Activated naive CD4-positive, alpha-beta T cell treated with anti-CD3 and anti-CD28 coated beads, Interleukin-2, amount 50 U/mL, for 24 hours (primary cell): ENCODE measurements around the gene YDJC.
"Not testable (repeated sequence)": the region's sequence is repeated elsewhere in the genome, so short reads cannot be mapped to it uniquely, and the experiment has no call there.

Source experiments
- H3K27ac Mint-ChIP-seq: one replicate; pipeline ENCODE4 v1.8.0; 2021; ENCODE audit warnings: mild to moderate bottlenecking, mixed read lengths
- H3K27me3 Mint-ChIP-seq: one replicate; pipeline ENCODE4 v1.8.0; 2021; ENCODE audit warnings: mixed read lengths
- H3K36me3 Mint-ChIP-seq: one replicate; pipeline ENCODE4 v1.8.0; 2021; ENCODE audit warnings: mixed read lengths
- H3K4me1 Mint-ChIP-seq: one replicate; pipeline ENCODE4 v1.8.0; 2021; ENCODE audit warnings: mixed read lengths
- H3K4me3 Mint-ChIP-seq: one replicate; pipeline ENCODE4 v1.8.0; 2021; ENCODE audit warnings: mild to moderate bottlenecking, mixed read lengths
- H3K9me3 Mint-ChIP-seq: one replicate; pipeline ENCODE4 v1.8.0; 2021; ENCODE audit warnings: mixed read lengths

Gene YDJC

GRCh38 chr22:21641417-21641788 is 11.6 kb upstream of the YDJC start:
- Mint-ChIP-seq H3K36me3 (peaks cover 11% of the 10 kb centered on the region), H3K27ac (no peak overlapping the region), H3K9me3 (no peaks in the 10 kb centered on the region), H3K4me1 (peaks cover 31% of the 10 kb centered on the region), H3K27me3 (no peaks in the 10 kb centered on the region), H3K4me3 (peak overlapping the region; percentile 95)

DNA sequence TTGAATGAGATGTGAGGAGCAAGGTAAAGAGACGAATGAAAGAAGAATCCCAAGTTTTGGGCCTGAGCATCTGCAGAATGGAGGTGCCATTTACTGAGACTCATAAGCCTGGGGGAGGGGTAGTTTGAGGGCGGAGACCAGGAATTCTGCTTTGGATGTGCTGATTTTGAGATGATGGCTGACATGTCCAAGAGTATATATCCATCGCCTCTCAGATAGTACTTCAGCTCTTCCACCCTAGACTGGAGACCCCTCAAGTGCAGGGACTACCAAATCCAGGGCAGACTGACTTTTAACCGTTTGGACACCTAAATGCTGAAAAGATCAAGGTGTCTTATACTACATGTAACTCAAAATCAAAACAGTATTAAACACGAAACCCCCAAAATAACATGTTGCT is 11.0 kb upstream of the YDJC start:
- no peaks in the 10 kb centered on the region for H3K9me3 Mint-ChIP-seq
- peaks cover 7% of the 10 kb centered on the region for H3K36me3 Mint-ChIP-seq
- H3K27ac Mint-ChIP-seq: no peak overlapping the region
- H3K27me3 Mint-ChIP-seq: no peaks in the 10 kb centered on the region
- peaks cover 29% of the 10 kb centered on the region for H3K4me1 Mint-ChIP-seq
- no peak overlapping the region for H3K4me3 Mint-ChIP-seq

- Mint-ChIP-seq H3K9me3 (no peaks in the 10 kb centered on the region), H3K36me3 (peaks cover 7% of the 10 kb centered on the region), H3K4me1 (peaks cover 29% of the 10 kb centered on the region), H3K27me3 (no peaks in the 10 kb centered on the region), H3K27ac (no peak overlapping the region), H3K4me3 (no peak overlapping the region)
Observed at GRCh38 chr22:21639359-21639758, 9.5 kb upstream of the YDJC start.

DNA sequence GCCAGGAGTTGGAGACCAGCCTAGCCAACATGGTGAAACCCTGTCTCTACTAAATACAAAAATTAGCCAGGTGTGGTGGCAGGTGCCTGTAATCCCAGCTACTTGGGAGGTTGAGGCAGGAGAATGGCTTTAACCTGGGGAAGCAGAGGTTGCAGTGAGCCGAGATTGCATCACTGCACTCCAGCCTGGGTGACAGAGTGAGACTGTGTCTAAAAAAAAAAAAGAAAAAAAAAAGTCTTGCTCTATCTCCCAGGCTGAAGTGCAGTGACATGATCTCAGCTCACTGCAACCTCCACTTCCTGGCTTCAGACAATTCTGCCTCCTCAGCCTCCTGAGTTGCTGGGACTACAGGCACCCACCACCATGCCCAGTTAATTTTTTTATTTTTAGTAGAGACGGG is 7.6 kb upstream of the YDJC start:
- not testable (repeated sequence) for H3K27me3 Mint-ChIP-seq, H3K9me3 Mint-ChIP-seq, H3K4me3 Mint-ChIP-seq, H3K27ac Mint-ChIP-seq, H3K36me3 Mint-ChIP-seq
- H3K4me1 Mint-ChIP-seq: peaks cover 16% of the 10 kb centered on the region

GRCh38 chr22:21636629-21637218 is 6.9 kb upstream of the YDJC start:
- H3K27ac Mint-ChIP-seq: no peak overlapping the region
- H3K27me3 Mint-ChIP-seq: no peaks in the 10 kb centered on the region
- no peaks in the 10 kb centered on the region for H3K9me3 Mint-ChIP-seq
- no peak overlapping the region for H3K4me3 Mint-ChIP-seq
- no peaks in the 10 kb centered on the region for H3K36me3 Mint-ChIP-seq
- H3K4me1 Mint-ChIP-seq: peaks cover 13% of the 10 kb centered on the region

DNA sequence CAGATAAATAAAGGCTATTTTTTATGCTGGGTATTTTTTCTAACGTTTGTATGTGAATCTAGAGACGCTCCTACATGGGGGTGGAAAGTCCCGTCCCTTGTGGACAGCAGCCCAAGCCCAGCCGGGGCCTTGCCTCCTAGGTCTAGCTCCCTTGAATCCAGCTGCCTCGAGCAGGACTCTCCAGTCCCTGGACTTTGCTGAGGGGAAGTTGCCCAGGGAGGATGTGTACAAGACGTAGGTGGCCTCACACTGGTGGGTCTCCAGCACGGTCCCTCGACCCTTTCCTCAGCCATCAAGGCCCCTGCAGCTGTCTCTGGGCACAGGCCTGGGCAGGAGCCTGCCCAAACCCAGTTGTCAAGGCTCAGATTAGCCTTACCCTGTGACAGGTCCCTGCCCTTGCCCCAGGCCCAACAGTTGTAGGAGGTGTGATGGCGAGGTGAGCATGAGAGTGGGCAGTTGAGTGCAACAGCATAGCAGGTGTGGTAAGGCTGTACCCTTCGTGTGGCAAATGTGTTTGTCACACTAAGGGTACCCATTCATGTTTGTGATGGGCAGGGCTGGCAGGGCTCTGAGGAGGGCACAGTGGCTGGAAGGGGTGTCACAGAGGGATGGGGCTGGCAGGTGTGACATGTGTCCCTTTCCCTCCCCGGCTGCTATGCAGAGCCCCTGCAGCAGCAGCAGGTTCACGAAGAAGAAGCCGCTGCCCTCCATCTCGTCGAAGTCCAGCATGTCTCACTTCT is 6.1 kb upstream of the YDJC start:
- Mint-ChIP-seq H3K27me3 (no peaks in the 10 kb centered on the region), H3K4me1 (peaks cover 7% of the 10 kb centered on the region), H3K9me3 (no peaks in the 10 kb centered on the region), H3K36me3 (no peaks in the 10 kb centered on the region), H3K4me3 (no peak overlapping the region), H3K27ac (no peak overlapping the region)

GRCh38 chr22:21634844-21635243 is 5.0 kb upstream of the YDJC start:
- no peak overlapping the region for H3K27ac Mint-ChIP-seq
- H3K36me3 Mint-ChIP-seq: no peaks in the 10 kb centered on the region
- peaks cover 8% of the 10 kb centered on the region for H3K4me1 Mint-ChIP-seq
- H3K9me3 Mint-ChIP-seq: no peaks in the 10 kb centered on the region
- no peaks in the 10 kb centered on the region for H3K27me3 Mint-ChIP-seq
- H3K4me3 Mint-ChIP-seq: no peak overlapping the region

DNA sequence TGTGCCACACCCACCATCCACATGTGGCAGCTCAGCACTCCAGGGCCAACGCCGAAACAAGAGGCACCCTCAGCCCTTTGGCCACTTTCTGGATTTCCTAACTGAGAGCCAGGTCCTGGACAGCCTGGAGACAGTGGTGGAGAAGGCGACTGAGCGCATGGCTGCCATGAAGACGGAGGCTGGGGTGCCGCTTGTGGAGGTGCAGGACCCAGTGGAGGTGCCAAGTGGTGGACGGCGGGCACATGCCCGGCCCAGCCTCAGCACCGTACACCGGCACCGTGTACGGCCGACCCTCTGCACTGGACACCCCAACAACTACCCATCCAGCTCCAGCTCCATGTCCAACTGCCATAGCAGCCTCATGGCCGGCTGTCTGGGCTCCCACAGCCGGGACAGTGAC is 4.3 kb upstream of the YDJC start:
- Mint-ChIP-seq H3K9me3 (no peaks in the 10 kb centered on the region), H3K4me3 (no peak overlapping the region), H3K27me3 (no peaks in the 10 kb centered on the region), H3K36me3 (peaks cover 1% of the 10 kb centered on the region), H3K4me1 (peaks cover 8% of the 10 kb centered on the region), H3K27ac (no peak overlapping the region)

DNA sequence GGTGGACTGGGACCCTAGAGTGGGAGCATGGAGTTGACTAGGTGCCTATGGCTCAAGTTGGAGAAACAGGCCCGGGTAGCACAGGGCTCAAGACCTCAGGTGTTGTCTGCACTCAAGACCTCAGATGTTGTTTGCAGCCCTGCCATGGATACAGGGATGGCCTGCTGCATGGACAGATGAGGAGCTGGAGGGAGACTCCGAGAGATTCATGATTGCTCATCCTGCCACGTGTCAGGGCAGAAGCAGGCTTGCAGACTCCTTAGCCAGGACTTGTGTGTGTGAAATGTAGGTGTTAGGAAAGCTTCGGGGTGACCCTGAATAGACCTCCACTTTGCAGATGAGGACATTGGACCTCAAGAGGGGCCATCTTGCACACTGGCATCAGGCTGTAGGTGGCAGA is 3.7 kb upstream of the YDJC start:
- H3K27ac Mint-ChIP-seq: no peak overlapping the region
- peaks cover 8% of the 10 kb centered on the region for H3K4me1 Mint-ChIP-seq
- no peak overlapping the region for H3K4me3 Mint-ChIP-seq
- H3K27me3 Mint-ChIP-seq: no peaks in the 10 kb centered on the region
- peaks cover 2% of the 10 kb centered on the region for H3K36me3 Mint-ChIP-seq
- H3K9me3 Mint-ChIP-seq: no peaks in the 10 kb centered on the region

- no peak overlapping the region for H3K4me3 Mint-ChIP-seq
- peaks cover 13% of the 10 kb centered on the region for H3K4me1 Mint-ChIP-seq
- no peak overlapping the region for H3K27ac Mint-ChIP-seq
- no peaks in the 10 kb centered on the region for H3K27me3 Mint-ChIP-seq
- peaks cover 6% of the 10 kb centered on the region for H3K36me3 Mint-ChIP-seq
- H3K9me3 Mint-ChIP-seq: no peaks in the 10 kb centered on the region
Observed at GRCh38 chr22:21632931-21633330, 3.1 kb upstream of the YDJC start.

GRCh38 chr22:21632237-21632895 is 2.5 kb upstream of the YDJC start, which contains the start of gene CCDC116:
CCDC116 (plus strand) TSS chr22:21632760; CDS start chr22:21633182, 422 bp downstream.
- Mint-ChIP-seq H3K27me3 (no peaks in the 10 kb centered on the region), H3K9me3 (no peaks in the 10 kb centered on the region), H3K4me1 (peaks cover 18% of the 10 kb centered on the region), H3K27ac (no peak within 1 kb of the TSS), H3K36me3 (peaks cover 7% of the 10 kb centered on the region), H3K4me3 (no peak within 1 kb of the TSS)

DNA sequence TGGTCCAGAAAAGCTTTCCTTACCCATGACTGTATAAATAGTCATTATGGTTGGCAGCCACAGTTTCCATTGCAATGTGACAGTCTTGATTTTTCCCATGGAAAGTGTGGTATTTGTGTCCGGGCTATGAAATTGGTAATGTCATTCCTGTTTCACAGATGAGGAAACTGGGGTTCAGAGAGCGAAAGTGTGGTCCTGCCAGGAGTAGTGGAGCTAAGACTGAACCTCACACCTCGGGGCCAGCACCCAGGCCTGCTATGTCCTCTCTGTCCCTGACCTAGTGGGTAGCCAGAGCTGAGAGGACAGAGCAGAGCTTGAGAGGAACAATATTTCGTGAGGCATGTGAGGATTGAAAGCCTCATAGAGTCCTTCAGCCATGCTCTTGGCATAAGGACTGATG is 1.2 kb upstream of the YDJC start:
- peak overlapping the region; percentile 66 for H3K4me3 Mint-ChIP-seq
- H3K27ac Mint-ChIP-seq: peak overlapping the region; percentile 23
- H3K9me3 Mint-ChIP-seq: no peaks in the 10 kb centered on the region
- peaks cover 9% of the 10 kb centered on the region for H3K36me3 Mint-ChIP-seq
- H3K27me3 Mint-ChIP-seq: no peaks in the 10 kb centered on the region
- H3K4me1 Mint-ChIP-seq: peaks cover 30% of the 10 kb centered on the region

- Mint-ChIP-seq H3K9me3 (no peaks in the 10 kb centered on the region), H3K27ac (peak overlapping the region; percentile 95), H3K36me3 (peaks cover 9% of the 10 kb centered on the region), H3K27me3 (no peaks in the 10 kb centered on the region), H3K4me1 (peaks cover 40% of the 10 kb centered on the region), H3K4me3 (peak overlapping the region; percentile 91)
Observed at GRCh38 chr22:21628386-21629254, 1.2 kb downstream of the YDJC start.

DNA sequence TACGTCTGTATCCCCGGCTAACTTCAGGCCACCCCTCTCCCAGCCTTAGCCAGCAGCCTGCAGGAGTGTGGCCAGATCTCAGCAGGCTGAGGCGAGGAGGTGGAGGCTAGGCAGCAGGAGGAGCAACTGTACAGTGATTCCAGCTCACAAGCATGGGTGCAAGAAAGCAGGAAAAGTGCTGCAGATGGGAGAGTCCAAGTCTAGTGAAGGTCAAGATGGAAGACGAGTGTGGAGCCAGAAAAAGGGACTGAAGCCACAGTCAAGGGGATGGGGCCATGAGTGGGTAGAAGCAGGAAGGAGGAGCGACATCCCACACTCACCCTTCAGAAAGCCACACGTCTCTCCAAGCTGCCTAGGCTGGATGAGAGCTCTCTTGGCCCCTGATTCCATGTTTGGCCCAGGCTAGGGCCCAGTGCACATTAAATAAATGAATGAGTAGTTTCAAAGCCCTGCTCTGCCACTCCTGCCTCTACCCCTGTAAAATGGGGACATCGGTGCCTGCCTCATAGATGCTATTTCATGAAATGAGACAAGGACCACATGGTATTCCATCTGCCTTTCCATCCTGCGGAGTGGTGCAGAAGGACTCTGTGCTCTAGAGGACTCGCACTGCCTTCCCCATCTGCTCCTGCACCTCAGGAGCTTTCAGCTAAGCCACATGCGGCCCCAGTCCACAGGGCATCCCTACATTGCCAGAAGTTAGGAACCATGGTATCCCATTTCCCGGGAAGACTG is 2.9 kb downstream of the YDJC start:
- Mint-ChIP-seq H3K36me3 (peaks cover 9% of the 10 kb centered on the region), H3K27ac (peak overlapping the region; percentile 82), H3K4me1 (peaks cover 47% of the 10 kb centered on the region)

More for the DNA sequence above, 2.9 kb downstream of the YDJC start:
- no peaks in the 10 kb centered on the region for H3K9me3 Mint-ChIP-seq
- H3K4me3 Mint-ChIP-seq: peak overlapping the region; percentile 89
- no peaks in the 10 kb centered on the region for H3K27me3 Mint-ChIP-seq
